HG03064 (cell line): ENCODE data around the gene YPEL1.
"Not testable (repeated sequence)": the region's sequence is repeated elsewhere in the genome, so short reads cannot be mapped to it uniquely, and the experiment has no call there.

Experiments
- ATAC-seq: cut with Tn5 transposase; IDR thresholded peaks from one replicate; pipeline ENCODE4 v1.9.1; 2021; ENCODE audit warnings: low read depth; ENCODE audit not compliant: unreplicated experiment

The YPEL1 gene

DNA sequence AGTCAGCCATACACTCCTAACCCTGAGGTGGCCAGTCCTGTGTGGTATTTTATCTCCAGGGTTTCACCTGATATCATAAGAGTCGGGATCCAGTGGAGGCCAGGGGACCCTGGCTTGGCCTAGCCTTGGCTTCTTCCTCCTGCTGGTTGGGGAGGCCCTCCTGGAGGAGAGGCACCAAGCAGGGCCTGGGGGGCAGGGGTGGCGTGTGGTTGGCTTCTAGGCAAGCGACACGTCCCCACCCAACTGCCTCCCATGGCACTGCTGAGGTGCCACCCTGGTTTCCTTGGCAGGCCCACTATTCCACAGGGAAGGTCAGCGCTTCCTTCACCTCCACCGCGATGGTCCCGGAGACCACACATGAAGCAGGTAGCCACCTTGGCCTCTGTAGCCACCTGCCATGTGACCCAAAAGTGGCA lies 49.4 kb downstream of the YPEL1 start:
- ATAC-seq = no peak

DNA sequence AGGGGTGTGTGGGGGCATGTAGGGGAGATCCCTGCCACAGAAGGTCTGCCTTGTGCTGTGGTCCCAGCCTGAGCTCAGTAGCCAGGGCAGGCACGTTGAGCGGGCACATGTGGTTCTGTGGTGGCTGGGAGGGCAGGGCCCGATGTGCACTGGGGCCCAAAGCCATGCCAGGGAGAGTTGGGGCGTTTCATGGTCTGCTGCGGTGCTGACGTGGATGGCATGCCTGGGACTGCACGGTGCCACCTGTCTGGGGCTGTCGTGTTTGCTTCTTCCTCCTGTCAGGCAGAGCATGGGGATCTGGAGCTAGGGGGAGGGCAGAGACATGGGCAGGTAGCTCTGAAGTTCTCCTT lies 50.5 kb downstream of the YPEL1 start:
- no peak for ATAC-seq

DNA sequence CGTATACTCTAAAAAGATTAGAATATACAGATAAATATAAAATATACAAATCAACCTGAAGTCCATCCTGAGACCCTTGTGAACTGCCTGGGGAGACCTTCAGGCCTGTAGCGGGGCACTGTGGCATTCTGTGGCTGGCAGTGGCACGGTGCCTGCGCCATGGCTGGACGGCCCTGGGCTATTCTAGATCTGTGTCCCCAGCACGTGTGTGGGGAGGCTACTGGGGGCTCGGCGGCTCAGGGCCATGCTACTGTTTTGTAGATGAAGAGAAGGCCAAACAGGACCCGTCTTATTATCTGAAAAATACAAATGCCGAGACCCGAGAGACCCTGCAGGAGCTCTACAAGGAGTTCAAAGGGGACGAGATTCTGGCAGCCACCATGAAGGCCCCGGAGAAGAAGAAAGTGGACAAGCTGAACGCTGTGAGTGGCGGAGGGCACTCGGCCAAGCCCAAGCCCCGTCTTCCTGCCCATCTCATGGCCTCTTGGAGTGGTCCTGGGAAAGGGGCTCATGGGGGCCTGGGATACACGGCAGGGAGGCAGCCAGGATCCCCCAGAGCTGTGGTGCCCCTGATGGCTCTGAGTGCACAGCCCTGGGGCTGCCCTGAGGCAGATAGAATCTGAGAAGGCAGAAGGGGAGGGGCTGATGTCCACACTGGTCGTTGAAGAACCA lies 51.0 kb downstream of the YPEL1 start:
- no peak for ATAC-seq

DNA sequence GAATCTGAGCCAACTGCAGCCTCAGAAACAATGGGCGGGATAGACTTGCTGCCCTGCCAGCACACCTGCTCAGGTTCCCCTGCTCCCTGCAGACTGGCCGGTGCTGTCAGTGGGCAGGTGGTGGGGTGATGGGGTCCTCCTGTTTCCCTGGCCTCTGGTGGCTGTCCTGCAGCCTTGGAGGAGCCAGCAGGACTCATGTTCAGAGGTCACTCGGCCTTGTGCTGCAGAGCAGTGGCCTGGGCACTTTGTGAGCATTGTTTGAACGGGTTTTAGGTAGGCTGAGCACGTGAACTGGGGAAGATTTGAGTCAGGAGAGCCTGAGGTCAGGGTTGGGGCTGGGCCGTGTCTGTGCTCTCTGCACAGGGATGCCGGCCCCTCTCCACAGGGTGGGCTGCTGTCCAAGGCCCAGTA lies 52.2 kb downstream of the YPEL1 start:
- no peak for ATAC-seq

DNA sequence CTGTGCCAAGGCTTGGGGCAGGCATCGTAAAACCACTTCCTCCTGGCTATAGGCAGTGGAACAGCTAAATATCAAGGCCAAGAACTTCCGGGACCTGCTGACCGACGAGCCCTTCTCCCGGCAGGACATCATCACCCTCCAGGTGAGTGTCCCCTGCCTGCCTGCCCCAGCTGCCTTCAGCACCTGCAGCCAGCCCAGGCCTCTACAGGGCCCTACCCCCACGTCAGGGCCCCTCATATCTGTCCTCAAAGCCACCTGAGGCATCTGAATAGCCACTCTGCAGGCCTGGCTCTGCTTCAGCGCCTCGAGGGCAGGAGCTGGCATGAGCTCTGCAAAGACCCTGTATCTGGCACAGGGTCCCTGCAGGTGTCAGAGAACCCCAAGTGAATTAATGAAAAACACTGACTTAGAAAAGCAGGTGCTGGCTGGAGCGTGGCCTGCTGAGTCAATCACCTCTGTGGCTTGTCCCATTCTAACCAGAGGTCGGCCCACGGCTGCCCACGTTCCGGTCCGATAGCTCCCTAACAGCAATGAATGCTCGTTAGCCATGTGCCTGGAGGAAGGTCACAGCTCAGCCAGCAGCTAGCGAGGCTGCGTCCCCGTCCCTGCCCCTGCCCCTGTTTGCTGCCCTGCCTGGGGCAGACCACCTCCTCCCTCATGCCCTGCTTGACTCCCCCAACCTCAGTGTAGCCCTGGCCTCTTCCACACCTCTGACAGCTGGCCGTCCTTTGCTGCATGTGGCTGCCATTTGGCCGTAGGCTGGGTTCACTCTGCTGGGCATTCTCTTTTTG lies 53.0 kb downstream of the YPEL1 start:
- no peak for ATAC-seq

DNA sequence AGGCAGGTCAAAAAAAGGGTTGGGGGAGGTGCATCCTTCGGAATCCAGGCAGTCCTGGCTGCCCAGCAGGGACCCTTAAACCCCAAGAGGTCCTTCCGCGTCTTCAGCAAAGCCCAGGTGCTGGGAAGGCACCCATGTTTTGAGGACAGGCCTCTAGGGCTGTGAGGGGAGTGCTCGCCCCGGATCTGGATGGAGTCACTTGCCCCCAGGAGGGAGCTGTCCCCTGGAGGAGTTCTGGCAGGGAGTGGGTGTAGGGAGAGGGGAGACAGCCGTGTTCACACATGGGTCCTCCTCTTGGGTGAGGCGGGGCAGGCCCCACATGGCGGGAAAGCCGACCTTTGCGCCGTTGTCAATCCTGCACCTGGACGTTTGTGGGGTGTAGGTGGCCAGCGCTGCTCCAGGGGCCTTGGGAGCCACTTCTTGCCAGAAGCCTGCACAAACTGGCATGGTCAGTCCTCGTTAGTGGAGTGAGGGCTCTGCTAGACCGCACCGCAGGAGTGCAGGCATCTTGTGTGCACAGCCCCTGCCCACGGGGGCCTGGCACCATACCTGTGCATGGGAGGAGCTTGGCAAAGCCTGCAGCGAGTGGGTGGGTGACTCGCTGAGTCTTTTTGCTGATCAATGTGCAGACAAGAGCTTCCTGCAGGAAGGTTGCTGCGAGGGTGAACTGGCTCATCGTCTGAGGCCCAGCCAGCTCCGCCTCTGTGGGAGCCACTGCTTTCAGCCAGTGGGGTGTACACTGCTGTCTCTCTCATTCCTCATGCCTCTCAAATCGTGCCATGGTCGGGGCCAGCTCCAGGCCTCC lies 53.8 kb downstream of the YPEL1 start:
- ATAC-seq = no peak

DNA sequence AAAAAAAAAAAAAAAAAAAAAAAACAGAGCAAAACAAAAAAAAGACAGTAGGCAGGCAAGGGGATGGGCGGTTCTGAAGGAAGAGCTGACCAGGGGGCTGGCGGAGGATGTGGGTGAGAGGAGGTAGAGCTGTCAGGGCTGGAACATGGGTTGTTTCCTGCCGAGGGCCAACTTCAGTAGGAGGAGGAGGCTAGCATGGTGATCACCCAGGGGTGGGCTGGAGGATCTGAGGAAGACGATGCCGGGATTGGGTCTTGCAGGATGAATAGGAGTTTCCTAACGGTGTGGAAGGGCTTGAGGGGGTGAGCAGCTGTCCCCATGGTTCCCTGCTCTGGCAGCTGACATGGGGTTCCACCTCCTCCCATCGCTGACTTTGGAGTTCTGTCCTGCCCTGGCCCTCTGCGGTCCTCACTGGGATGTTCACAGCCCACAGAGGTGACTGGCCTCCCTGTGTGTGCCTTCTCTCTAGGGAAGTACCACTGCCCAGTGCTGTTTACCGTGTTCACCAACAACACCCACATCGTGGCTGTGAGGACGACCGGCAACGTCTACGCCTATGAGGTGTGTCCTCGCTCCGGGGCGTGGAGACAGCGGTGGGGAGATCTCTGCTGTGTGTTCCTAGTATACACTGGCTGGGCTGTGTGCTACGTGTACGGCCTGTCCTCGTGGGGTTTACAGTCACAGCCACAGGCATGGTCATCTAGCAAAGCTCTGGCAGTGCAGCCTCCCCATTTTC lies 54.6 kb downstream of the YPEL1 start:
- ATAC-seq = no peak

DNA sequence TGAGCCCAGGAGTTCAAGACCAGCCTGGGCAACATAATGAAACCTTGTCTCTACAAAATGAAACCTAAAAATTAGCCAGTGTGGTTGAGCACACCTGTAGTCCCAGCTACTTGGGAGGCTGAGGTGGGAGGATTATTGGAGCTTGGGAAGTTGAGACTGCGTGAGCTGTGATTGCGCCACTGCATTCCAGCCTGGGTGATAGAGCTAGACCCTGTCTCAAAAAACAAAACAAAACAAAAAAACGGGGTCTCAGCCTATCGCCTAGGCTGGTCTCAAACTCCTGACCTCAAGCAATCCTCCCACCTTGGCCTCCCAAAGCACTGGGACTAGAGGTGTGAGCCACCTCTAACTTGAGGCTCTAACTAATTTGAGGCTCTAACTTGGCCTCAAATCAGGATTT lies 56.2 kb downstream of the YPEL1 start:
- ATAC-seq = no peak

DNA sequence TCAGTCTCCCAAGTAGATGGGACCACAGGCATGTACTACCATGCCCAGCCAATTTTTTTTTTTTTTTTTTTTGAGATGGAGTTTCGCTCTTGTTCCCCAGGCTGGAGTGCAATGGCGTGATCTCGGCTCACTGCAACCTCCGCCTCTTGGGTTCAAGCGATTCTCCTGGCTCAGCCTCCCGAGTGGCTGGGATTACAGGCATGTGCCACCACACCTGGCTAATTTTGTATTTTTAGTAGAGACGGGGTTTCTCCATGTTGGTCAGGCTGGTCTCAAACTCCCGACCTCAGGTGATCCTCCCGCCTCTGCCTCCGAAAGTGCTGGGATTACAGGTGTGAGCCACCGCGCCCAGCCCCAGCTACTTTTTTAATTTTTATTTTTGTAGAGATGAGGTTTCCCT lies 56.8 kb downstream of the YPEL1 start:
- ATAC-seq = not testable (repeated sequence)

DNA sequence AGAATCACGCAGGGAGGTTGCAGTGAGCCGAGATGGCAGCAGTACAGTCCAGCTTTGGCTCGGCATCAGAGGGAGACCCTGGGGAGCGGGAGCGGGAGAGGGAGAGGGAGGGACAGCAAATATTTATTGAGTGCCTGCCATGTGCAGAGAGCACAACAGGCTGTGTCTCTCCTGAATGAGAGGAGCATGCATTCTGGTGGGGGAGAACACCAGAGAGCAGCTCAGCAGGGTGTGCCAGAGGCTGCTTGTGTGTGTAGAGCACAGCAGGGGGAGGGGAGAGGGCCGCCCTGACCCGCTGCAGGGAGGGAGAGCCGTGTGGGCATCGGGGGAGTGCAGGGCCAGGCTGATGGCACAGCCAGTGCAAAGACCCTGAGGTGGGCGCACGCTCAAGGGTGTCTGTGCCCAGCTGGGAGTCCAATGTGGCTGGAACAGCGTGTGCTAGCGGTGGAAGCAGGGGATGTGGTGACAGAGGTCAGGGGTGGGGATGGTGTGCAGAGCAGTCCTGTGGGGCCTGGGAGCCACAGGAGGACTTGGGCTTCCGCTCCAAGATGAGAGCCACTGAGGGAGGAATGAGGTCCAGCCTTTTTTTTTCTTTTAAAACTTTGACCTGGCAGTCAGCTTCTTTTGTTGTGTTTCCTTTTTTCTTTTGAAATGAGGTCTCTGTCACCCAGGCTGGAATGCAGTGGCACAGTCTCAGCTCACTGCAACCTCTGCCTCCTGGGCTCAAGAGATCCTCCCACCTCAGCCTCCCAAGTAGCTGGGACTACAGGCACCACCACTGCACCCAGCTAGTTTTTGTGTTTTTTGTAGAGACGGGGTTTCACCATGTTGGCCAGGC lies 57.8 kb downstream of the YPEL1 start:
- no peak for ATAC-seq

DNA sequence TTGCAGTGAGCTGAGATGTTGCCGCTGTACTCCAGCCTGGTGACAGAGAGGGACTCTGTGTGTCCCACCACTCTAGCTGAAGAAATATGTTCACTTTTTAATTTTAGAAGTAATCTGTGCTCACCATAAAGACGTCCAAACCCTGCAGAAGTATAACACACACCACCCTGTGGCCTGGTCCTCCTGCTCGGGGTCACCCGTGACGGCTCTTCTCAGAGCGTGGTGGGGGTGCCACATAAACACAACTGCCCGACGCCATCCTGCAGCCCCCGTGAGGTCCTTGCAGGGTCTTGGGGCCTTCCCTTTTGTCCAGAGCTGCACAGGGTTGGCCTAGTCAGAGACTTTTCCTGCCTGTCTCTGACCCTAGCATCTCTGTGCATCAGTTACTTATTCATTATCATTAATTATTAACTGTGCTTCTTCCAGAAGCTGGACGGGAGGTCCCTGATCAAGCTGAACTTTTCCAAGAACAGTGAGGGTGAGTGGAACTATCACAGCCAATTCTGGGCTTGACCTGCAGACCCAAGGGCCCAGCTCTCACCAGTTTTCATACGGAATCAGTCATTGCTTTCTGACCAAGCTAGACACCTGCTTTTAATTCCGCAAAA lies 60.9 kb downstream of the YPEL1 start:
- ATAC-seq = no peak

DNA sequence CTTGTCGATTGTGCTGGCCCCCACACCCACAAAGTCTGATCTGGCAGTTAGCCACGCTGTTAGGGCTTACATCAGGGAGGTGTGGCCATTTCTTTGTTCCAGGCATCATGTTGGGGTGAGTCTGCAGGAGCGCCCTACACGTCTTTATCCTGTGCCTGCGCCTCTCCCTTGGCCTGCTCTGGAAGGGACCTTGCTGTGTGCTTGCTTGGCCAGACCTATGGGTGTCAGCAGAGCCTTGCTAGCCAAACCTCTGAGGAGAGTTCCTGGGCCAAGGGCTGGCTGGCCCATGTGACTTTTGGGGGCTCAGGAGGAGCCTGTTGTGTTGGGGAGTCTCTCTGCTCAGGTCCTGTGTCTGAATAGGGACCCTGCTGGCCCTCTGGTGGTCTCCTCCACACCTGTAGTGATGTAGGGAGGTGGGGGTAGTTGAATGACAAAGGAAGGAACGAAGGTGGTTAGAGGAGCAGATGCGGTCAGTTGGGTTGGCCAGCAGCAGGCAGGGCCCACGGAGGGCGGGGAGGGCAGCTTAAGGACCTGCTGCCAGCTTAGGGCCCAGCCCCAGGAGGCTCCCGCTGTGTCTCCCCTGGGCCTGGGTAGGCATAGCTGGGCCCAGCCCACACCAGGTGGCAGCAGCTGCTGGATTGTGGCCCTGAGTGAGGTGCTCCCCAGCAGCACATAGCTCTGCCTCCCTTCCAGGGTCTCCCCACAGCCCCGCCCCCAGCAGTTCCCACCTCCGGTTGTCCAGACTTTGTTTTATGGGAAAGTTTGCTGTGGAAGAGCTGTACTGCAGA lies 61.9 kb downstream of the YPEL1 start:
- no peak for ATAC-seq

DNA sequence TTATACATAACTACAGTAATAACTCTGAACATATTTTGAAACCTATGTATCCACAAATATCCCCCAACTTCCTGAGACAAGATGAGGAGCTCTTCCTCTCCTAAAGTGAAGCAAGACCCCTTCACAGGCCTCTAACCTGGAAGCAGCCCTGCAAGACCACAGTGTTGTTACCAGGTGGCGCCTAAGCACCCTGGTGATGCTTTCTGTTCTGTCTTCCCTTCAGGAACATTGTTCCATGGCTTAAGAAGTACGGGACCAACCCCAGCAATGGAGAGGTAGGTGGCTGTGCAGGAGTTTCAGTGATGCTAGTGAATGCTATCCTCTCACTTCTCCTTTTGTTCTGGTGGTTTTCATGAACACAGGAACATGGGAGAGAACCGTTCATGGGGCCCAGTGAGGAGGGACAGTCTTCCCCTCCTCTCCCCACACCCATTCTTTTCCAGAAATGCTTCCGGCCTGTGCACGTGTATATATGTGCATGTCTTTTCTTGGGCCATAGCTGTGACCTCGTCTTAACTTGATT lies 63.4 kb downstream of the YPEL1 start:
- no peak for ATAC-seq

DNA sequence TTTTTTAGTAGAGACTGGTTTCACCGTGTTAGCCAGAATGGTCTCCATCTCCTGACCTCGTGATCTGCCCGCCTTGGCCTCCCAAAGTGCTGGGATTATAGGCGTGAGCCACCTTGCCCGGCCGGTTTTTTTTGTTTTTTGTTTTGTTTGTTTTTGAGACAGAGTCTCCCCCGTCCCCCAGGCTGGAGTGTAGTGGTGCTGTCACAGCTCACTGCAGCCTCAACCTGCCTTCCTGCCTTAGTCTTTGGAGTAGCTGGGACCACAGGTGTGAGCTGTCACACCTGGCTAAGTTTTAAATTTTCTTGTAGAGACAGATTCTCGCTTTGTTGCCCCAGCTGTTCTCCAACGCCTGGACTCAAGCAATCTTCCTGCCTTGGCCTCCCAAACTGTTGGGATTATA lies 66.6 kb downstream of the YPEL1 start:
- ATAC-seq = no peak

DNA sequence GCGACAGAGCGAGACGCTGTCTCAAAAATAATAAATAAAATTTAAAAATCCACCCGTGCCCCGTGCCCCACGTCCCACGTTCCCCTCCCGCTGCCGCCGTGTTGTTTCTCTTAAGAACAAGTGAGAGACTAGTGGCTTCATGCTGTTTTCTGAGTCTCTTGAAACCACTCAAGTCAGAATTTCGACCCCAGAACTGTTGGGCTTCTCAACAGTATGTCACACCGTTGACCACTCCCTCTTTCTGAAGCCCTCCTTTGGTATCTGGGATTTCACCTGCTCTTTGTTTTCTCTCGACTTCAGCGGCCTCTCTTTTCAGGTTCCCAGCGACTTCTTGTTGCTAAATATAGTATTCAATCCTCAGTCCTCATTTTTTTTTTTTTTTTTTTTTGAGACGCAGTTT lies 68.8 kb downstream of the YPEL1 start:
- no peak for ATAC-seq

DNA sequence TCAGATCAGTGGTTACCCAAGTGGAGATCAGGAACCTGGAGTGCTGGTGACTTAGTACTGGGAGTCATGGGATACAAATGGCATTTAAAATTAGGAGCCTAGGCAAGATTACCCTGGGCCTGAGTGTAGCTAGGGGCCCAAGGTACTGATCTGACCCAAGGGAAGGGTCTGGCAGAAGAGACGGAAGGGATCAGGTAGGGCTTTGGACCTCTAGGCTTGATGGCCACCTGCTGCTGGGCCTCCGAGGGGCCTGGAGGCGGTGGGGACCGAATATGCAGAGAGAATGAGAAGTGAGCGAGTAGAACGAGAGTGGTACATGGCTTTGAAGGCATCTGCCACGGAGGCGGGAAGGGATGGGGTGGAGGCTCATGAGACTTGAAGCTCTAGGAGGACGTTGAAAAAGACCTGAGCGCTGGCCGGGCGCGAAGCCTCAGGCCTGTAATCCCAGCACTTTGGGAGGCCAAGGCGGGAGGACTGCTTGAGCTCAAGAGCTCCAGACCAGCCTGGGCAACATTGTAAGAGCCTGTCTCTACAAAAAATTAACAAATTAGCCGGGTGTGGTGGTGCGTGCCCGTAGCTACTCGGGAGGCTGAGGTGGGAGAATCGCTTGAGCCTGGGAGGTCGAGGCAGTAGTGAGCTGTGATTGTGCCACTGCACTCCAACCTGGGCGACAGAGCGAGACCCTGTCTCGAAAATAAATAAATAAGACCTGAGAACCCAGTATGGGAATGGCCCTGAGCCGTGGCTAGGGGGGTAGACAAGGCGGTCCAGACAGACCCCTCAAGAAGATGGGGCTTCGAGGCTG lies 70.3 kb downstream of the YPEL1 start:
- no peak for ATAC-seq

DNA sequence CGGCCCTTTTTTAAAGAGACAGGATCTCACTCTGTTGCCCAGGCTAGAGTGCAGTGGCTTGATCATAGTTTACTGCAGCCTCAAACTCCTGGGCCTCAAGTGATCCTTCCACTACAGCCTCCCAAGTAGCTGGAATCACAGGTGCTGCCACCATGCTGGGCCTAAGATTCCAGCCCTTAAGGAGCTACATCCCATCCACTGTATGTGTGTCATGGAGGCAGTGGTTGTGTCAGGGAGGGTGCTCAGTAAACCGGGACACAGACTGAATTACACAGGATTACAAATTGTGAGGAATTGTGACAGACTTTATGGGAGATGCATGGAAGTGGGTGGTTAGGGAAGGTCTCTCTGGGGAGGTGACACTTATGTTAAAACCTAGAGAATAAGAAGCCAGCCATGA lies 71.9 kb downstream of the YPEL1 start:
- no peak for ATAC-seq

DNA sequence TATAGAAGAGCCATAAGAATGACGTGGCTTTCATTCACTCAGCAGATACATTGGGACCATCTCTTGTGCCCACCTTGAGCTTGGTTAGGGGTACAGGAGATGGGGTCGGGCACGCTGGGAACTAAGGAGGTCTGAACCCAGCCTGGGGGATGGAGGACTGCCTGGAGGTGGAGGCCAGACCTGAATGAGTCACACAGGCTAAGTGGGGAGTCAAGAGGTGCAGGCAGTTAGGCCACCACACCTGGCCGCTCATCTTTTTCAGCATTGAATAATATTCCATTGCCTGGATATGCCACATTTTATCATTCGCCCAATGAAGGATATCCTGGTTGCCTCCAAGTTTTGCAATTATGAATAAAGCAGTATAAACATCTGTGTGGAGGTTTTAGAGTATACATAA lies 73.6 kb downstream of the YPEL1 start:
- ATAC-seq = no peak
